OCI-LY1 (cell line): Measurements from ENCODE around the gene PARD6A.

Source experiments
- EZH2 ChIP-seq: fragments of 200-600 bp; sonication (generic), shearing (Covaris generic); IDR thresholded peaks from 2 replicates; pipeline ENCODE4 v1.8.0; 2017; ENCODE audit warnings: borderline replicate concordance, mixed run types, mild to moderate bottlenecking, antibody characterized with exemption, low read length, moderate library complexity, mixed read lengths
- TF ChIP-seq, protein P1 (sequence below): fragments of 200-600 bp; sonication (generic), shearing (Covaris generic); IDR thresholded peaks from 2 replicates; pipeline ENCODE4 v1.5.1; 2017; ENCODE audit warnings: mild to moderate bottlenecking, antibody characterized with exemption, low read length, moderate library complexity, mixed read lengths

DNA sequence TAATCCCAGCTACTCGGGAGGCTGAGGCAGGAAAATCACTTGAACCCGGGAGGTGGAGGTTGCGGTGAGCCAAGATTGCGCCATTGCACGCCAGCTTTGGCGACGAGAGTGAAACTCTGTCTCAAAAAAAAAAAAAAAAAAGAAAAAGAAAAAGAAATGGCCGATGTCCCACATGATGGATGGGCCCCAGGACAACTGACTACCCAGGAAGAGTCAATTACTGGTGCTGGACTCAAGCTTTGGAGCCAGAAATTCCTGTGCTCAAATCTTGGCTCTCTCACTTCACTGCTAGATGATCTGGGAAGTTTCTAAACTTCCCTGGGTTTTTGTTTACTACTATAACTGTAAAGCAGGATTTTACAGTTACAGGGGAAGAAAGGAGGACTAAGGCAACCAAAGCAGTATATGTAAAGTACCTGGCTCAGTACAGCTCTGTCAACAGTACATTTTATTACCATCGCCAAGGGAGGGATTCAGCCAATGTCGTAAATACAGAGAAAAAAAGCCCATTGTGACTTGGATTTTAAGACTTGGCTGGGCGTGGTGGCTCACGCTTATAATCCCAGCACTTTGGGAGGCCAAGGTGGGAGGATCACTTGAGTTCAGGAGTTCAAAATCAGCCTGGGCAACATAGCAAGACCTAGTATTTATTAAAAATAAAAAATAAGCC is 17.7 kb downstream of the PARD6A start:
- TF ChIP-seq, protein P1, sequence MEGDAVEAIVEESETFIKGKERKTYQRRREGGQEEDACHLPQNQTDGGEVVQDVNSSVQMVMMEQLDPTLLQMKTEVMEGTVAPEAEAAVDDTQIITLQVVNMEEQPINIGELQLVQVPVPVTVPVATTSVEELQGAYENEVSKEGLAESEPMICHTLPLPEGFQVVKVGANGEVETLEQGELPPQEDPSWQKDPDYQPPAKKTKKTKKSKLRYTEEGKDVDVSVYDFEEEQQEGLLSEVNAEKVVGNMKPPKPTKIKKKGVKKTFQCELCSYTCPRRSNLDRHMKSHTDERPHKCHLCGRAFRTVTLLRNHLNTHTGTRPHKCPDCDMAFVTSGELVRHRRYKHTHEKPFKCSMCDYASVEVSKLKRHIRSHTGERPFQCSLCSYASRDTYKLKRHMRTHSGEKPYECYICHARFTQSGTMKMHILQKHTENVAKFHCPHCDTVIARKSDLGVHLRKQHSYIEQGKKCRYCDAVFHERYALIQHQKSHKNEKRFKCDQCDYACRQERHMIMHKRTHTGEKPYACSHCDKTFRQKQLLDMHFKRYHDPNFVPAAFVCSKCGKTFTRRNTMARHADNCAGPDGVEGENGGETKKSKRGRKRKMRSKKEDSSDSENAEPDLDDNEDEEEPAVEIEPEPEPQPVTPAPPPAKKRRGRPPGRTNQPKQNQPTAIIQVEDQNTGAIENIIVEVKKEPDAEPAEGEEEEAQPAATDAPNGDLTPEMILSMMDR, result no peak
- no peak for TF ChIP-seq EZH2
